SK-N-MC (cell line): ENCODE measurements around the gene BEND7.

ENCODE experiments used
- DNase-seq: peaks from one replicate; pipeline ENCODE4 v3.0.0-alpha.2; 2011; ENCODE audit warnings: low read depth, low spot score
- H3K27ac ChIP-seq: fragments of 200-600 bp; sonication (generic); 2 replicates; pipeline ENCODE4 v1.5.1; 2016; ENCODE audit warnings: mixed run types
- H3K36me3 ChIP-seq: fragments of 200-600 bp; sonication (generic); 2 replicates; pipeline ENCODE4 v1.6.1; 2017; ENCODE audit warnings: antibody characterized with exemption, low read length, mixed read lengths; ENCODE audit not compliant: insufficient read depth
- H3K4me3 ChIP-seq: fragments of 200-600 bp; sonication (generic); 2 replicates; pipeline ENCODE4 v1.5.1; 2016
- H3K9ac ChIP-seq: fragments of 200-600 bp; sonication (generic); 2 replicates; pipeline ENCODE4 v1.8.0; 2017; ENCODE audit warnings: mixed run types, mixed read lengths; ENCODE audit not compliant: insufficient read length
- H3K9me3 ChIP-seq: fragments of 200-600 bp; sonication (generic); 2 replicates; pipeline ENCODE4 v1.6.1; 2017; ENCODE audit warnings: low read depth, mild to moderate bottlenecking, antibody characterized with exemption, low read length, moderate library complexity, mixed read lengths
- EZH2 ChIP-seq: fragments of 200-600 bp; sonication (generic); IDR thresholded peaks from one replicate; pipeline ENCODE4 v1.6.1; 2017; ENCODE audit warnings: antibody characterized with exemption
- FOXP2 ChIP-seq: optimal IDR thresholded peaks from 2 replicates; pipeline ENCODE3; 2011; ENCODE audit warnings: mild to moderate bottlenecking, moderate library complexity; ENCODE audit not compliant: insufficient read depth; ENCODE audit errors: extremely low read length, control extremely low read depth
- POLR2AphosphoS5 ChIP-seq: IDR thresholded peaks from 2 replicates; pipeline ENCODE4 v1.6.1; 2012; ENCODE audit warnings: mild to moderate bottlenecking, low read depth, low read length, borderline replicate concordance

Gene BEND7

DNA sequence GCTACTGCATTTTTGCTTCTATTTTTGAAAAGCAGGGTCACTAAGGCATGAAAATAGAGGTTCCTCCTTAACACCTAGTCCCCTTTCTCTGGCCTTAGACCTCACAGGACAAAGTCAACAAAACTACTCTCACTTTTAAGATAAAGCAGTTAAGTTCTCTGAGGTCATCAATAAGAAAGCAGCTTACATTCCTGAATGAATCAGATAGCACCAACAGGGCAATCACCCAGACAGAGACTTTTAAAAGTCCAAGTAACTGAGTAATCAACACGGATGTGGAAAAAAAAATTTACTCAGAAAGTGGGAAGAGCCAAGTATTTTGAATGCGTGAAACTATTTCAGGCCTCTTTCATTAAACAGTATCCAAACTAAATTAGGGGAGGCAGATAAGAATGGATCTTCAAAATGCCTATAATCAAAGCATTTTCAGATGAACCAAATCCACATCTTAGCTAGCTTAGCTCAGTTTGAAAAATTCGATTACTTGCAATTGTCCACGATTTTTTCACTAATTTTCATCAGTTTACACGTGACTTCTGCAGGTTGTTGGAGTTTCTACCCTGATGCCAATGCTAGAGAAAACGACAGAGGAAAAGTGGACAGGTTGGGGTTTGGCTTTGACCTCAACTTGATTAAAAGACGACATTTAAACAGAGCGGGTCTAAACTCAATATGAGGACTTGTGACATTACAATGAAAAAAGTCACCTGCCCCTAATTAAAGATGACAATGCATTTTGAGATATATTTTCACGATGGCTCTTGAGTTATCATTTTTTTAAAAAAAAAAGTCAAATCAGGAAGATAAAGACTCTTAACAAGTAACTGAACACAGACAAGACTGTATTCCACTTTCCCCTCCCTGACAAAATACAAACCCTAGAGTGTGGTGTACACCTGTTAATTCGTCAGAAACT is 1.6 kb downstream of the BEND7 start:
- no peak for TF ChIP-seq EZH2
- Histone ChIP-seq H3K27ac (peak overlapping the region; percentile 70), H3K9me3 (no peaks in the 10 kb centered on the region), H3K9ac (no peak overlapping the region), H3K36me3 (no peaks in the 10 kb centered on the region), H3K4me3 (peak overlapping the region; percentile 74)
- no peak for DNase-seq

DNA sequence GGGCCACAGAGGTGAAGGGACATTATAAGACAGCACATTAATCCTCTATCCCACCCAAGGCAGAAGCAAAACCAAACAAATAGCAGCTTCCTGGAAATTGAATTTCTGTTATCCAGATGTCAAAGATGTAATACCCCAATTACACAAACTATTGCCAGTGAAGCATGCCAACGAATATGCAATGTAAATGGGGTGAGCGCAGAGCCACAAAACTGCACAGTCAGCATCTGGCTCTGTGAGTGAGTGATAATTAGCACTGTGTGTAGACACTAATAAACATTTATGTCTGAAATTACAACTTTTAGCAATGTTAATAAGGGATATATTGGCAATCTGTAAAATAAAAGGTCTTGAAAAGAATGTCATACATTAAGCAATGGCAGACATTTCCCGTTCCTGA is 3.2 kb downstream of the BEND7 start:
- Histone ChIP-seq H3K9me3 (no peaks in the 10 kb centered on the region), H3K9ac (no peak overlapping the region), H3K27ac (peak overlapping the region; percentile 70; the same call in 1 of the 2 replicates), H3K36me3 (no peaks in the 10 kb centered on the region), H3K4me3 (peak overlapping the region; percentile 55)
- no peak for DNase-seq
- TF ChIP-seq EZH2, result no peak
- no peak for TF ChIP-seq FOXP2
- TF ChIP-seq POLR2AphosphoS5, result no peak

DNA sequence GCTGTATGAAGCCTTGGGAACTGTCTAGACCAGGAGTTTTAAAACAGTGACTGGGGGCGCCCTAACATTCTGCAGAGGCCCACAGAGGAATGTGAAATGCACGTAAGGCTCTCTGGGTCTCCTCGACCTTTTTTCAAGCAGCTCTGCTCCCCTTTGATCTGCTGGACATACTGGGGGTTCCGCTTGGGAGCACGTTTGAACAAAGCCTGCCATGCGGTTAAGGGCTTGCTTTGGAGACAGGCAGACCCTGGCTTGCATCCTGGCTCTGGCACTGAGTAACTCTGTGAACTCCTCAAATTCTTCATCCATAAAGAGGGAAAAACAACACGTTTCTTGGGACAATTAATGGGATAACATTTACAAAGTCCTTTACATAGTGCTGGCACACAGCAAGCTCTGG is 7.8 kb downstream of the BEND7 start:
- no peak overlapping the region for H3K9ac ChIP-seq
- no peaks in the 10 kb centered on the region for H3K36me3 ChIP-seq
- no peak for DNase-seq
- no peak for TF ChIP-seq POLR2AphosphoS5
- no peak for TF ChIP-seq EZH2
- no peak for TF ChIP-seq FOXP2
- no peaks in the 10 kb centered on the region for H3K9me3 ChIP-seq
- no peak overlapping the region for H3K27ac ChIP-seq
- no peak overlapping the region for H3K4me3 ChIP-seq

DNA sequence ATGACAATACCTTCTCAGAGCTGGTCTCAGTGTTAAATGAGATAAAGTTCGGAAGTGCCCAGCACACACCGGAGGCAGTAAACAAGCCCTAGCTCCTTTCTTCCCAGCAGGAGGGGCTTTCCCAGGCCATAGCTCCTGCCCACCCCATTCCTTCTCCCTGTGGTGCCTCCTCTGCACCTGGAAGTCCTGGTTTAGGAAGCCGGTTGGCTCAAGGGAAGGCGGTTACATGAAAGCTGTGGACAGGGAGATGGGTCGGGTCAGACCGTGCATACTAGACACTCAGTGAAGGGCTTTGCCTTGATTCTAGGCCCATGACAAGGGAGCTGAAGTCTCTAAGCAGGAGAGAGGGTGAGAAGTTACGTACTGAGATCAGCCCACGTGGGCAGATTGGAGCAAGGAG is 8.6 kb downstream of the BEND7 start:
- H3K27ac ChIP-seq, result no peak overlapping the region
- H3K9ac ChIP-seq, result no peak overlapping the region
- no peaks in the 10 kb centered on the region for H3K9me3 ChIP-seq
- no peak overlapping the region for H3K4me3 ChIP-seq
- DNase-seq, result no peak
- no peaks in the 10 kb centered on the region for H3K36me3 ChIP-seq
- no peak for TF ChIP-seq EZH2
- no peak for TF ChIP-seq POLR2AphosphoS5
- no peak for TF ChIP-seq FOXP2

DNA sequence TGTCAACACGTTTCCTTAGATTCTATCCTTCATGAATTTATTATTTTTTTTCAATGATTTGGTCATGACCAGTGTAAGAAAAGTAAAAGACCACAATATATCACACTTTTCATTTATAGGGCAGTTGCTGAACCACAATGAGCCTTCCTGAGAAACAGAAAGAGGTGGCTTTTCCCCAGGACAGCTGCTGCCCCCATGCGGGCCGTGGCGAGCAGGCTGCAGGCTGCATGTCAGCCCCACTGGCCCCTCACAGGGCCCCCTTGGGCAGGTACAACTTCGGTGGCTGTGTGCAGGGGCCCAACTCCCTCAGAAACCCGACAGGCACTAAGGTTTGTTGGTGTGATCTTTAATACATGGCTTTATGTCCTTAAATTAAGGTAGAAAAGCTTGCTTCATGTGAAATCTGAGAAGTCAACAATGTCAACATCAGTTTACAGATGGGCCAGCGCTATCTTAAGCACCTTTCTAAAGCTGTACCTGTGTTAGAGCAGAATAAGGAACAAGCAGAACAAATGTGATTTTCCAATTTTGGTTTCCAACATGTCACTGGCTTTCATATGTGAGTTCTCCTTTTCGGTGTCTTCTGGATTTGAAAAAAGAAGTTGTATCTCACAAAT is 10.6 kb downstream of the BEND7 start:
- TF ChIP-seq POLR2AphosphoS5, result no peak
- TF ChIP-seq EZH2, result no peak
- no peak for TF ChIP-seq FOXP2
- H3K4me3 ChIP-seq, result no peak overlapping the region
- DNase-seq, result no peak
- H3K36me3 ChIP-seq, result no peaks in the 10 kb centered on the region
- H3K9ac ChIP-seq, result no peak overlapping the region
- H3K9me3 ChIP-seq, result no peaks in the 10 kb centered on the region
- H3K27ac ChIP-seq, result no peak overlapping the region

DNA sequence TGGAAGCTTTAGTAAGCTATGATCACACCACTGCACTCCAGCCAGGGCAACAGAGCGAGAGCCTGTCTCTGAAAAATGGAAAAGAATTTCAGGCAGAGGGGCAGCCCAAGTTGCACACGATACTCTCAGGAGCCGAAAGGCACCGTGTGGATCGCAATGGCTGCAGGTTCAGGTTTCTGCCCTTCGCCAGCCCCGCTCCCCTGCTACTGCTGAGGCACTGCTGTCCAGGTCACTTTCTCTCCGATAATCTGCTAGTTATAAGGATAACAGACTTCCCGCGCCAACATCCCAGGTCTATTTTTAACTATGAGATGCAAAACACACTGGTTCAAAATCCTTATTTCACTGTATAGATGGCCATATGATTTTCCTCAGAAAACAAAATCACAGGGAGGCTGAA is 11.1 kb downstream of the BEND7 start:
- TF ChIP-seq FOXP2, result no peak
- no peak for TF ChIP-seq EZH2
- TF ChIP-seq POLR2AphosphoS5, result no peak
- no peak for DNase-seq
- H3K9ac ChIP-seq, result no peak overlapping the region
- no peaks in the 10 kb centered on the region for H3K9me3 ChIP-seq
- H3K36me3 ChIP-seq, result no peaks in the 10 kb centered on the region
- no peak overlapping the region for H3K27ac ChIP-seq
- H3K4me3 ChIP-seq, result no peak overlapping the region

DNA sequence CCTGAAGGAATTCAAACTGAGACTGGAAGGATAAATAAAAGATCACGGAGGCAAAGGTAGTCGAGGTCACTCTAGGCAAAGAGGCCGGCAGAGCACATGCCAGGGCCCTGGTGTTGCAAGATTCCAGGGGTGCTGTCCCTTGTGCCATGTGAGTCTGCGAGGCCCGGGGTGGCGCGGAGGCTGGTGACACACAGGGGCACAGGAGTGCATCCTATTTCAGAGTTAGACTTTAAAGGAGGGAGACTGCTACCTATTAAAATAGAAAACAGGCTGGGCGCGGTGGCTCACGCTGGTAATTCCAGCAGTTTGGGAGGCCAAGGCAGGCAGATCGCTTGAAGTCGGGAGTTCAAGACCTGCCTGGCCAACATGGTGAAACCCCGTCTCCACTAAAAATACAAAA is 12.6 kb downstream of the BEND7 start:
- Histone ChIP-seq H3K4me3 (no peak overlapping the region), H3K27ac (no peak overlapping the region), H3K9ac (no peak overlapping the region), H3K9me3 (no peaks in the 10 kb centered on the region), H3K36me3 (no peaks in the 10 kb centered on the region)
- TF ChIP-seq FOXP2 (no peak), EZH2 (no peak), POLR2AphosphoS5 (no peak)
- DNase-seq, result no peak

DNA sequence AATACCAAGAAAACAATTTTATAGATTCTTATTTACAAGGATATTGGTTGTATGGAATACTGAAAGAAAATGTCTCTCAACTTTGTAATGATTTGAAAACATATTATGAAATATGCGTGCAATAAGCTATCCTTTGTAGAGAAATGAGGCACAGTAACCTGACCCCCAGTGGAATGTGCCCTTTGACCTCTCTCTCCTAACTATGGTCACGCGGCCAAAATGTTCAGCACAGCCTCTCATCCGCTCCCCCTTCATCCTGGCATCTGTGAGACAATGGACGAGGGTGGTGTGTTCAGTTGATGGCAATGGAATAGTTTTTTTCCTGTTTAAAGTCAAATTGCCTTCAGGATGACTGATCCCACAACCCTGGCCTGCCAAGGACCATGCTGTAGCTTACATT is 13.3 kb downstream of the BEND7 start:
- no peak overlapping the region for H3K27ac ChIP-seq
- H3K4me3 ChIP-seq, result no peak overlapping the region
- no peaks in the 10 kb centered on the region for H3K9me3 ChIP-seq
- H3K36me3 ChIP-seq, result no peaks in the 10 kb centered on the region
- TF ChIP-seq EZH2, result no peak
- TF ChIP-seq FOXP2, result no peak
- no peak for TF ChIP-seq POLR2AphosphoS5
- no peak for DNase-seq
- no peak overlapping the region for H3K9ac ChIP-seq
